HG03571 (cell line): Measurements from ENCODE around the gene RPS8.
"Not testable (repeated sequence)": the region's sequence is repeated elsewhere in the genome, so short reads cannot be mapped to it uniquely, and the experiment has no call there.

Experiments used
- ATAC-seq: cut with Tn5 transposase; IDR thresholded peaks from one replicate; pipeline ENCODE4 v1.9.1; 2021; ENCODE audit not compliant: unreplicated experiment

Gene RPS8

GRCh38 chr1:44775078-44775929, at the start of gene RPS8:
Gene RPS8 (plus strand): TSS chr1:44775540. CDS start chr1:44775597, 57 bp downstream.
- peak; percentile 79 for ATAC-seq

- peak; percentile 54 for ATAC-seq
These were observed 44.4 kb upstream of the RPS8 start, which contains the start of gene RNU5D-1 for GRCh38 chr1:44730741-44731512. Gene RNU5D-1 (minus strand): TSS chr1:44731170.

DNA sequence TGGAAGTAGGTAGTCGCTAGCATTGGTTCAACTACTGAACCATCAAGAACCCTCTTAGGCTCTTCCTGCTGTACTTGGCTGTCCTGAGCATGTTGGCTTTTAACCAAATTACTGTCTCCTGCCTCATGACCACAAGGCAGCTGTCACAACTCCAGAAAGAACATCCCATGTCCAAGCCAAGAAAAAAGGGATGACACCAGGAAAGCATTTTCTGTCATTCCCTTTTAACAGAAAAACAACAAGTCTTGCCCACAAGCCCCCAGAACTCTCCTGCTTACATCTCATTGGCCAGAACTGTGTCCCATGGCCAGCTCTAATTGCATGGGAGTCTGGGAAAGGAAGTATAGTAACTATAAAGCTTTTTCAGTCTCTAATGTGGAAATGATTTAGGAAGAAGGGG, 42.0 kb upstream of the RPS8 start:
- no peak for ATAC-seq

- ATAC-seq = no peak
These were observed 41.6 kb upstream of the RPS8 start for GRCh38 chr1:44733784-44734183.

GRCh38 chr1:44735992-44736391, 39.3 kb upstream of the RPS8 start:
- ATAC-seq = no peak

DNA sequence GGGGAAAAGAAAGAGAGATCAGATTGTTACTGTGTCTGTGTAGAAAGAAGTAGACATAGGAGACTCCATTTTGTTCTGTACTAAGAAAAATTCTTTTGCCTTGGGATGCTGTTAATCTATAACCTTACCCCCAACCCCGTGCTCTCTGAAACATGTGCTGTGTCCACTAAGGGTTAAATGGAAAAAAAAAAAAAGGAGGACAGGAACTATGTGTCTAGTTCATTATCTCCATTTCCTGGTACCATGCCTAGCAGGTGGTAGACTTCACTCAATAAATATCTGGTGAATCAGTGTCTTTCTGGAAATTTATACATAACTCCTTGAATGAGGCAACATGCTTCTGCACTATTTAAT, 36.4 kb upstream of the RPS8 start:
- not testable (repeated sequence) for ATAC-seq

DNA sequence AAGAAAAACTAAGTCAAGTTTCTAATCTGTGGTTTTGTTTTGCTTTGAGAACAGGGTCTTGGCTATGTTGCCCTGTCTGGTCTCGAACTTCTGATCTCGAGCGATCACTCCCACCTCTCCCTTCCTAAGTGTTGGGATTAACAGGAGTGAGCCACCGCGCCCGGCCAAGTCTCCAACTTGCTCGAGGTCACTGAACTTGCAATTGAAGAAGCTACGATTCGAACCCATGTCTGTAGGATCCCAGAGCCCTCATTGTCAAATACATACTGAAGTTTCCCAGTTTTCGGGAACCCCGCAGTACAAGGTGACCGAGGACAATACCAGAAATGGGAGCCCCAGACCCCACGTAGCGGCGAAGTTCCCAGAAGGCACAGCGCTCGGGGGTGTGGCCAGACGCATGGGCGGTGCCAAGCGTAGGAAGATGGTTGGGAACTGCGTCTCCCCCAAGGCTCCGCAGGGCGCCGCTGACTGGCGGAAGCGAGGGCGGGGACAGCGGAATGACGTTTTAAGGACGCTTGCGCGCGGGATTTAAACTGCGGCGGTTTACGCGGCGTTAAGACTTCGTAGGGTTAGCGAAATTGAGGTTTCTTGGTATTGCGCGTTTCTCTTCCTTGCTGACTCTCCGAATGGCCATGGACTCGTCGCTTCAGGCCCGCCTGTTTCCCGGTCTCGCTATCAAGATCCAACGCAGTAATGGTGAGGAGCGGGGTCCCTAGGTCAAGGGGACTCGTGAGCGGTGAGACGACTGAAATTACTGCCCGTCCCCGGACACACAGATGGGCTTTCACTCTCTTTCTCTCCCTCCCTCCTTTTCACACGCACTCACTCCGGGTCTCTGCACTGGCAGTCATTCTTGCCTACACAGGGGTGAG, 35.8 kb upstream of the RPS8 start, which contains the start of gene KIF2C:
Gene KIF2C, plus strand, starts transcription at position 531 of the 872 bp plus-strand sequence. Its CDS starts 96 bp downstream, at position 627.
- peak; percentile 94 for ATAC-seq

GRCh38 chr1:44740179-44740617, 35.1 kb upstream of the RPS8 start:
- ATAC-seq = no peak

DNA sequence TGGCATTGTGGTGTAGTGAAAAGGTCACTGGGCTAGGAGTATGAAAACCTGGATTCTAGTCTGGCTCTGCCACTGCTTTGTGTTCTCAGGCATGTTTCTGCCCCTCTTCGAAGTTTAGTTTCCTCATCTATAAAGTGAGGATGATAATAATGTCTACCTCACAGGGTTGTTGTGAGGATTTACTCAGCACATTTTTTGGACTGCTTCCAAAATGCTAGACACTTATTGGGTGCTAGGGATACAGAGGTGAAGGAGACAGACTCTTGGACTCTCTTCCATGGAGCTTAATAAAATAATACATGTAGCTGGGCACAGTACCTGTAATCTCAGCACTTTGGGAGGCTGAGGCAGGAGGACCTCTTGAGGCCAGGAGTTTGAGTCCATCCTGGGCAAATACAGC, 32.1 kb upstream of the RPS8 start:
- ATAC-seq = no peak

DNA sequence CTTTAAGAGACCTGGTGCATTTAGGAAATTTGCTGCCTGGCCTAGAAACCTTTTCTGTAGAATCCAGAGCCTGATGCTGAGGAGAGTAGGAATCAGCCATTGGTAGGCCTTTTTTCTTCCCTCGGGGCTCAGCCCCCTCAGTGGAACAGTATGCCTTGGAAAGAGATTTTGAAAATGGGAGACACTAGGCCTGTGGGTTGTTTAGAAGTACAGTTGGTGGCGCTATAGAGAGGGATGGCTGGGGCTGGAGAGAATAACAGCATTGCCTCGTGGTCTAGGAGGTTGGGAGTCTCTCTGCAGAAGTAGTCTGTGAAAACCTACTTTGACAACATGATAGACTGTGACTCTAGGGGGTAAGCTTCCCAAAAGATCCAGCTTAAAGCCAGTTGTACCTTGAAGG, 27.5 kb upstream of the RPS8 start:
- no peak for ATAC-seq

DNA sequence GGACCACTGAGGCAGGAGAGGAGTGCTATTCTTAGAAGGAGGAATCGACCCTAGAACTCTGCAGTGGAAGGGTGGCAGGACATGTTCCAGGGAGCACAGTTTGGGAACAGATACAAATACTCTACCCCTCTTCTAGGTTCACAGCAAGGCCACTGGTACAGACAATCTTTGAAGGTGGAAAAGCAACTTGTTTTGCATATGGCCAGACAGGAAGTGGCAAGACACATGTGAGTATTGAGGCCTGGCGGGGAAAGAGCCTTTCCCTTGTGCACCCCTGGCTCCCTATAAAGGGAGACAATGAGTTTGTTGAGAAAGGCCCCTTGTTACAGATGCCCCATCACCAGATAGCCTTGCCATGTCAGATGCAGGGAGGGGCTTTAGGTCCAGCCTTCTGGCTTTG, 17.9 kb upstream of the RPS8 start:
- no peak for ATAC-seq

DNA sequence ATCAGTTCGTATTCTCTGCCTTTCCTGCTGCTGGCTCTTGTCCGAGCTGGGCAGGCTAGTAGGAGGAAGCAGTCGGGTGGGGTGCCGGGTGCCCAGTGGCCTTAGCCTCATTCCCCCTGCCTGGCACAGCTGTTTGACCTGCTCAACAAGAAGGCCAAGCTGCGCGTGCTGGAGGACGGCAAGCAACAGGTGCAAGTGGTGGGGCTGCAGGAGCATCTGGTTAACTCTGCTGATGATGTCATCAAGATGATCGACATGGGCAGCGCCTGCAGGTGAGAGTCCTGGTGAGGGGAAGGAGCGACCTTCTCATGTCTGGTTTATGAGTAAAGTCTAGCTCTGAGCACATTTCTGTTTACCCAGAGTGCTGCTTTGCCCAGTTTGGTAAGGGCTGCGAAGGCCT, 16.3 kb upstream of the RPS8 start:
- ATAC-seq = no peak

DNA sequence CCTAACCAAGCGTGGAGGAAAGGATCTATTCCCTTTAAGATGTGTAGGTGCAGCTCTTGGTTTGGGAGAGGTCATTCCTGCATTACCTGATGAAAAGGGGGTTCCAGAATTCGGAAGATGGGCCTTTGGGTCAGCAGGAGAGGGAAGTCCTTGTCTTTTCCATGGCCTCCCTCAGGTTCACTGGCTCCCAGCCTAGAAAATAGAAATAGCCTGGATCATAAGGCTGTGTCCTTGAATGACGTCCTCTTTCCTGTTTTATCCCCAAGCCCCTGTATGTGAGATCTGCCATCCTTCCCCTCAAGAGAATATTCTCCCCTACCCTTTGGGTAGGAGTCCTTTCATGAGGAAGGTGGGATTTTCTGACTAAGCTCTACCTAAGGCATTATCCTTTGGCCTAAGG, 14.5 kb upstream of the RPS8 start:
- no peak for ATAC-seq

DNA sequence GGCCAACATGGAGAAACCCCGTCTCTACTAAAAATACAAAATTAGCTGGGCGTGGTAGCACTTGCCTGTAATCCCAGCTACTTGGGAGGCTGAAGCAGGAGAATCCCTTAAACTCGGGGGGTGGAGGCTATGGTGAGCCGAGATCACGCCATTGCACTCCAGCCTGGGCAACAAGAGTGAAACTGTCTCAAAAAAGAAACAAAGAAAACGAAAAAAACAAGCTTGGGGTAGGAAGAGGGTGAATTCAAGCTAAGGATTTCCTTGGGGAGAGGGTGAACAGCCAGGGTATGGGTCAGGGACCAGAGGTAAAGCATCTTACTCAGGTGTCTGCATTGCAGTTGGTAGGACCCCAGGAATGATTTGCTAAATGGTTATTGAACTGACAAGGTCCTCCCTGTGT, 8.9 kb upstream of the RPS8 start:
- ATAC-seq = not testable (repeated sequence)

- ATAC-seq = no peak
These were observed 790 bp downstream of the RPS8 start for GRCh38 chr1:44775930-44776729.

- ATAC-seq = no peak
These were observed 1.4 kb downstream of the RPS8 start for GRCh38 chr1:44776730-44777068.

DNA sequence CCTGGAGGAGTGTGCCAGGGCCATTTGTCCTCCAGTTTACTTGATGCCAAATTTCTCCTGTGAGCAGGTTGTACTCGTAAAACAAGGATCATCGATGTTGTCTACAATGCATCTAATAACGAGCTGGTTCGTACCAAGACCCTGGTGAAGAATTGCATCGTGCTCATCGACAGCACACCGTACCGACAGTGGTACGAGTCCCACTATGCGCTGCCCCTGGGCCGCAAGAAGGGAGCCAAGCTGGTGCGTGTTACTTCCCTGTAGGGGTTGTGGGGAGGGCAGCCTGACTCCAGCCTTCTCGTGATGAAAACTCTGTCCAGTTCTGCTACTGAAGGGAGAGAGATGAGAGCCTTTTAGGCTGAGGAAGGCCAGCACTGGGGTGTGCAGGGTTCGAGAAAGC, 2.2 kb downstream of the RPS8 start:
- ATAC-seq = no peak

DNA sequence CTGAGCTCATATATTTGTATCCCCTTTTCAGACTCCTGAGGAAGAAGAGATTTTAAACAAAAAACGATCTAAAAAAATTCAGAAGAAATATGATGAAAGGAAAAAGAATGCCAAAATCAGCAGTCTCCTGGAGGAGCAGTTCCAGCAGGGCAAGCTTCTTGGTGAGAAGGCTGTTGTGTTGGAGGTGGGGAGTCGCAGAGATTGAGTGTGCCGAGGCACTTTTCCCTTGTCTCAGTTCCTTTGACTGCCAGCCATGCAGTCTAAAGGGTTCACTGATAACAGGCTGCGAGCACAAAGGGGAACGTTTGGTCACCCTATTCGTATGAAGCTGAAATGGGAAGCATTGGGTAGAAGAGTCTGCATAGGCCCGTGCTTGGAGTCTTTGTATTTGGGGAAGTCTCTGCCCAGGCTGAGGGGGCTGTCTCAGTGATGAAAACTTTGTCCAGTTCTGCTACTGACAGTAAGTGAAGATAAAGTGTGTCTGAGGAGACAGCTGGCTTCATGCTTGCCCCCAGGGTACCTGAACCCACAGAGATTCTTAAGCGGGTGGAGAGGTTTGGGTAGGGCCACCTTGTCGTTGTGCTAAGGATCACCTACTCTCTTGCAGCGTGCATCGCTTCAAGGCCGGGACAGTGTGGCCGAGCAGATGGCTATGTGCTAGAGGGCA, 2.8 kb downstream of the RPS8 start:
- ATAC-seq = no peak

GRCh38 chr1:44778705-44779576, 3.6 kb downstream of the RPS8 start:
- no peak for ATAC-seq
